Fibroblast of lung (primary cell): ENCODE measurements around the gene ZP3. TPM values are rescaled to one million over a fixed set of nuclear protein-coding genes. Genes with fewer than 3 reads are reported as not detected.
"Not testable (repeated sequence)": the region's sequence is repeated elsewhere in the genome, so short reads cannot be mapped to it uniquely, and the experiment has no call there.

Experiments
- DNase-seq, 2 donors: peaks; one replicate each; pipeline versions ENCODE4 v3.0.0 to v3.0.0-alpha.2; 2010; ENCODE audit warnings: low read depth in 2 of 2
- H2AFZ ChIP-seq: 2 replicates; pipeline ENCODE4 v1.5.1; 2012; ENCODE audit warnings: low read length, control low read depth, inconsistent platforms
- H3K27ac ChIP-seq: 2 replicates; pipeline ENCODE4 v1.5.1; 2011; ENCODE audit warnings: low read length, control low read depth; ENCODE audit not compliant: insufficient read depth
- H3K27me3 ChIP-seq: 2 replicates; pipeline ENCODE4 v1.5.1; 2011; ENCODE audit warnings: mild to moderate bottlenecking, low read length; ENCODE audit not compliant: control insufficient read depth, insufficient read depth
- H3K36me3 ChIP-seq: 2 replicates; pipeline ENCODE4 v1.5.1; 2011; ENCODE audit warnings: low read length; ENCODE audit not compliant: control insufficient read depth, insufficient read depth
- H3K4me1 ChIP-seq: 2 replicates; pipeline ENCODE4 v1.5.1; 2011; ENCODE audit warnings: low read length; ENCODE audit not compliant: control insufficient read depth, insufficient read depth; ENCODE audit errors: extremely low read depth
- H3K4me2 ChIP-seq: 2 replicates; pipeline ENCODE4 v1.5.1; 2011; ENCODE audit warnings: low read length, control low read depth; ENCODE audit not compliant: insufficient read depth; ENCODE audit errors: extremely low read depth
- H3K4me3 ChIP-seq, 4 experiments: fragments of 200-600 bp in 1 of 4; sonication (generic) in 1 of 4; replicated peaks in 1 of 4; 2 replicates each; pipeline ENCODE4 v1.5.1; 2011 to 2016; ENCODE audit warnings: low read length in 4 of 4, low read depth in 3 of 4, mild to moderate bottlenecking in 3 of 4, control low read depth in 2 of 4, inconsistent platforms in 1 of 4, mixed read lengths in 1 of 4; ENCODE audit not compliant: insufficient read depth in 1 of 4; ENCODE audit errors: control extremely low read depth in 1 of 4
- H3K79me2 ChIP-seq: 2 replicates; pipeline ENCODE4 v1.5.1; 2012; ENCODE audit warnings: mild to moderate bottlenecking, low read length, inconsistent platforms; ENCODE audit not compliant: control insufficient read depth, insufficient read depth
- H3K9ac ChIP-seq: 2 replicates; pipeline ENCODE4 v1.5.1; 2011; ENCODE audit warnings: mild to moderate bottlenecking, low read length, control low read depth; ENCODE audit not compliant: insufficient read depth
- H3K9me3 ChIP-seq: 2 replicates; pipeline ENCODE4 v1.5.1; 2012; ENCODE audit warnings: low read depth, low read length; ENCODE audit not compliant: control insufficient read depth, insufficient read depth
- H4K20me1 ChIP-seq: 2 replicates; pipeline ENCODE4 v1.5.1; 2011; ENCODE audit warnings: low read length; ENCODE audit not compliant: control insufficient read depth, insufficient read depth; ENCODE audit errors: extremely low read depth
- CTCF ChIP-seq, 2 donors: IDR thresholded peaks in 1 of 2; conservative IDR thresholded peaks in 1 of 2; 1 replicate in 1 of 2; 2 replicates in 1 of 2; pipeline ENCODE4 v1.5.1; 2011 to 2012; ENCODE audit warnings: low read length in 2 of 2, control low read depth in 1 of 2, inconsistent platforms in 1 of 2, low read depth in 1 of 2, mild to moderate bottlenecking in 1 of 2
- EZH2 ChIP-seq: IDR thresholded peaks from 2 replicates; pipeline ENCODE4 v1.5.1; 2012; ENCODE audit warnings: low read length, control low read depth, mild to moderate bottlenecking; ENCODE audit errors: missing control alignments
- polyA plus RNA-seq, 2 donors: library from polyadenylated mRNA; depleted of rRNA in 1 of 2; stranded (reverse) in 1 of 2; unstranded in 1 of 2; fragments of >200 nt; gene quantifications; 2 replicates each; pipeline ENCODE4 v1.2.1, GENCODE V29; 2011 to 2012; ENCODE audit warnings: missing spikeins in 1 of 2
- total RNA-seq: library from RNA; depleted of rRNA; stranded (reverse); fragments of >200 nt; gene quantifications from 2 replicates; pipeline ENCODE4 v1.2.1, GENCODE V29; 2014

Gene ZP3
- total and polyA plus RNA-seq, 2 donors (not counting 1 experiment from before 2014, with no cell fraction given): 1.4 to 2.6 TPM

GRCh38 chr7:76386691-76387260, 38.0 kb upstream of the ZP3 start:
- H2AFZ ChIP-seq: no peak overlapping the region
- H3K79me2 ChIP-seq: no peaks in the 10 kb centered on the region
- no peak overlapping the region for H3K4me2 ChIP-seq
- no peak overlapping the region for H3K27ac ChIP-seq
- H3K4me1 ChIP-seq: peaks cover 2% of the 10 kb centered on the region
- TF ChIP-seq CTCF (conservative IDR thresholded peaks at IDR 0.05 in 1 of 2, IDR thresholded peaks at IDR 0.05 in 1 of 2; ENCODE audit: low read depth in 1 of 2, low read length in 2 of 2) (no peak), EZH2 (no peak)
- H3K4me3 ChIP-seq: no peak overlapping the region
- peak in 1 of 2 donors; percentile 39 for DNase-seq
- H4K20me1 ChIP-seq: no peaks in the 10 kb centered on the region
- H3K9me3 ChIP-seq: no peaks in the 10 kb centered on the region
- H3K27me3 ChIP-seq: no peaks in the 10 kb centered on the region
- no peaks in the 10 kb centered on the region for H3K36me3 ChIP-seq
- no peak overlapping the region for H3K9ac ChIP-seq

GRCh38 chr7:76387789-76388188, 37.0 kb upstream of the ZP3 start:
- H3K9ac ChIP-seq, H3K79me2 ChIP-seq, H4K20me1 ChIP-seq, H2AFZ ChIP-seq, DNase-seq, H3K4me1 ChIP-seq, H3K4me3 ChIP-seq, H3K4me2 ChIP-seq, H3K36me3 ChIP-seq, H3K9me3 ChIP-seq, H3K27me3 ChIP-seq, H3K27ac ChIP-seq: not testable (repeated sequence)

GRCh38 chr7:76390092-76390491, 34.7 kb upstream of the ZP3 start:
- no peaks in the 10 kb centered on the region for H3K9me3 ChIP-seq
- H3K4me3 ChIP-seq: no peak overlapping the region
- H3K27ac ChIP-seq: no peak overlapping the region
- no peaks in the 10 kb centered on the region for H3K27me3 ChIP-seq
- TF ChIP-seq CTCF (conservative IDR thresholded peaks at IDR 0.05 in 1 of 2, IDR thresholded peaks at IDR 0.05 in 1 of 2; ENCODE audit: low read depth in 1 of 2, low read length in 2 of 2) (no peak), EZH2 (no peak)
- H2AFZ ChIP-seq: no peak overlapping the region
- H3K4me2 ChIP-seq: no peak overlapping the region
- no peak for DNase-seq
- H3K9ac ChIP-seq: no peak overlapping the region
- H3K36me3 ChIP-seq: no peaks in the 10 kb centered on the region
- peaks cover 8% of the 10 kb centered on the region for H3K4me1 ChIP-seq
- no peaks in the 10 kb centered on the region for H4K20me1 ChIP-seq
- no peaks in the 10 kb centered on the region for H3K79me2 ChIP-seq
